ENCODE measurements around the gene SHISA7.

- TF ChIP-seq CTCF (conservative IDR thresholded peaks at IDR 0.05 in 1 of 2, IDR thresholded peaks at IDR 0.05 in 1 of 2; ENCODE audit: low read depth in 1 of 2, low read length in 2 of 2): no peak
- TF ChIP-seq EZH2 (IDR thresholded peaks at IDR 0.05; ENCODE audit: low read length, missing control alignments): no peak
Measured at GRCh38 chr19:55408533-55408872, 34.6 kb downstream of the SHISA7 start.

Measured in fibroblast of lung (primary cell).